Measurements from ENCODE around the gene WDR76. TPM values are rescaled to one million over a fixed set of nuclear protein-coding genes. Genes with fewer than 3 reads are reported as not detected.

WDR76 gene
- total and polyA plus RNA-seq, 2 donors from 2014 or later: 0.73 to 4.8 TPM

- DNase-seq: no peak
- no peaks in the 10 kb centered on the region for H3K4me1 ChIP-seq (ENCODE audit: control insufficient read depth in 2 of 3, insufficient read depth in 2 of 3, low read depth in 1 of 3, low read length in 3 of 3)
- no peak overlapping the region for H3K4me3 ChIP-seq (ENCODE audit: low read length in 3 of 3)
- no peaks in the 10 kb centered on the region for H3K9me3 ChIP-seq (ENCODE audit: control insufficient read depth in 2 of 3, insufficient read depth in 1 of 3, low read length in 3 of 3)
- H3K27me3 ChIP-seq (ENCODE audit: control insufficient read depth, insufficient read depth, low read length): no peaks in the 10 kb centered on the region
- H3K36me3 ChIP-seq (ENCODE audit: control insufficient read depth in 2 of 3, insufficient read depth in 3 of 3, low read length in 3 of 3): no peaks in the 10 kb centered on the region
- TF ChIP-seq, protein P1, sequence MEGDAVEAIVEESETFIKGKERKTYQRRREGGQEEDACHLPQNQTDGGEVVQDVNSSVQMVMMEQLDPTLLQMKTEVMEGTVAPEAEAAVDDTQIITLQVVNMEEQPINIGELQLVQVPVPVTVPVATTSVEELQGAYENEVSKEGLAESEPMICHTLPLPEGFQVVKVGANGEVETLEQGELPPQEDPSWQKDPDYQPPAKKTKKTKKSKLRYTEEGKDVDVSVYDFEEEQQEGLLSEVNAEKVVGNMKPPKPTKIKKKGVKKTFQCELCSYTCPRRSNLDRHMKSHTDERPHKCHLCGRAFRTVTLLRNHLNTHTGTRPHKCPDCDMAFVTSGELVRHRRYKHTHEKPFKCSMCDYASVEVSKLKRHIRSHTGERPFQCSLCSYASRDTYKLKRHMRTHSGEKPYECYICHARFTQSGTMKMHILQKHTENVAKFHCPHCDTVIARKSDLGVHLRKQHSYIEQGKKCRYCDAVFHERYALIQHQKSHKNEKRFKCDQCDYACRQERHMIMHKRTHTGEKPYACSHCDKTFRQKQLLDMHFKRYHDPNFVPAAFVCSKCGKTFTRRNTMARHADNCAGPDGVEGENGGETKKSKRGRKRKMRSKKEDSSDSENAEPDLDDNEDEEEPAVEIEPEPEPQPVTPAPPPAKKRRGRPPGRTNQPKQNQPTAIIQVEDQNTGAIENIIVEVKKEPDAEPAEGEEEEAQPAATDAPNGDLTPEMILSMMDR (IDR thresholded peaks at IDR 0.05; ENCODE audit: borderline replicate concordance, extremely low read depth, insufficient read depth): no peak
- intact Hi-C loops (cut with DNase I): no loop called here
- H3K27ac ChIP-seq (ENCODE audit: low read depth in 2 of 2, low read length in 2 of 2): no peak overlapping the region
- FAIRE-seq: no peak
- H3K9ac ChIP-seq (ENCODE audit: low read length in 3 of 3): no peak overlapping the region
These were observed 56.8 kb downstream of the WDR76 start for GRCh38 chr15:43883571-43883970.

- FAIRE-seq: no peak
- no peaks in the 10 kb centered on the region for H3K27me3 ChIP-seq (ENCODE audit: control insufficient read depth, insufficient read depth, low read length)
- intact Hi-C loops (cut with DNase I): no loop called here
- H3K4me3 ChIP-seq (ENCODE audit: low read length in 3 of 3): no peak overlapping the region
- DNase-seq: no peak
- no peaks in the 10 kb centered on the region for H3K4me1 ChIP-seq (ENCODE audit: control insufficient read depth in 2 of 3, insufficient read depth in 2 of 3, low read depth in 1 of 3, low read length in 3 of 3)
- H3K9ac ChIP-seq (ENCODE audit: low read length in 3 of 3): no peak overlapping the region
- no peaks in the 10 kb centered on the region for H3K9me3 ChIP-seq (ENCODE audit: control insufficient read depth in 2 of 3, insufficient read depth in 1 of 3, low read length in 3 of 3)
- H3K36me3 ChIP-seq (ENCODE audit: control insufficient read depth in 2 of 3, insufficient read depth in 3 of 3, low read length in 3 of 3): no peaks in the 10 kb centered on the region
- TF ChIP-seq, protein P1 (IDR thresholded peaks at IDR 0.05; ENCODE audit: borderline replicate concordance, extremely low read depth, insufficient read depth): no peak
- no peak overlapping the region for H3K27ac ChIP-seq (ENCODE audit: low read depth in 2 of 2, low read length in 2 of 2)
These were observed 59.8 kb downstream of the WDR76 start for GRCh38 chr15:43886558-43886957.

DNA sequence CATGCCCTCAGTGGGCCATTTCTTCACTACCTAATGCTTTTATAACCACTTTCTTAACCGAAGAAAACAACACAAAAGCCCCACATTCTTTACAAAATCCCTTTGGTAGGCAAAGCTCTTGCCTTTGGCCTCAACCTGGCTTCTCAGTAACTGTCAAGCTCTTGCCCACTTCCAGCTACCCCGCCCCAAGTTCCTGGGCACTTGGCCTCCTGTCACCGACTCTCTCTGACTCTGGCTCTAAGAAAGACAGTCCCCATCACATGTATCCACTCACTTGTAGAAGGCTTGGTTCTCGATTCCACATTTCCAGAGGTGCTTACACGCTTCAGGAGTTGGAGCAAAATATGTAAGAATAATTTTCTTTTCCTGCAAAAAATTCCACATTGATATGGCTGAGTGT is 61.1 kb downstream of the WDR76 start:
- FAIRE-seq: no peak
- no peaks in the 10 kb centered on the region for H3K36me3 ChIP-seq (ENCODE audit: control insufficient read depth in 2 of 3, insufficient read depth in 3 of 3, low read length in 3 of 3)
- no peak overlapping the region for H3K4me3 ChIP-seq (ENCODE audit: low read length in 3 of 3)
- no peak for DNase-seq
- H3K9me3 ChIP-seq (ENCODE audit: control insufficient read depth in 2 of 3, insufficient read depth in 1 of 3, low read length in 3 of 3): no peaks in the 10 kb centered on the region
- no peaks in the 10 kb centered on the region for H3K27me3 ChIP-seq (ENCODE audit: control insufficient read depth, insufficient read depth, low read length)
- intact Hi-C loops (cut with DNase I): no loop called here
- no peaks in the 10 kb centered on the region for H3K4me1 ChIP-seq (ENCODE audit: control insufficient read depth in 2 of 3, insufficient read depth in 2 of 3, low read depth in 1 of 3, low read length in 3 of 3)
- no peak overlapping the region for H3K27ac ChIP-seq (ENCODE audit: low read depth in 2 of 2, low read length in 2 of 2)
- no peak overlapping the region for H3K9ac ChIP-seq (ENCODE audit: low read length in 3 of 3)
- TF ChIP-seq, protein P1 (IDR thresholded peaks at IDR 0.05; ENCODE audit: borderline replicate concordance, extremely low read depth, insufficient read depth): no peak

- H3K36me3 ChIP-seq (ENCODE audit: control insufficient read depth in 2 of 3, insufficient read depth in 3 of 3, low read length in 3 of 3): no peaks in the 10 kb centered on the region
- TF ChIP-seq, protein P1 (IDR thresholded peaks at IDR 0.05; ENCODE audit: borderline replicate concordance, extremely low read depth, insufficient read depth): no peak
- FAIRE-seq: no peak
These were observed 62.2 kb downstream of the WDR76 start for GRCh38 chr15:43889042-43889441.

More at GRCh38 chr15:43889042-43889441, 62.2 kb downstream of the WDR76 start:
- Histone ChIP-seq H3K9ac (ENCODE audit: low read length in 3 of 3) (no peak overlapping the region), H3K27ac (ENCODE audit: low read depth in 2 of 2, low read length in 2 of 2) (no peak overlapping the region), H3K4me3 (ENCODE audit: low read length in 3 of 3) (no peak overlapping the region), H3K4me1 (ENCODE audit: control insufficient read depth in 2 of 3, insufficient read depth in 2 of 3, low read depth in 1 of 3, low read length in 3 of 3) (no peaks in the 10 kb centered on the region), H3K9me3 (ENCODE audit: control insufficient read depth in 2 of 3, insufficient read depth in 1 of 3, low read length in 3 of 3) (no peaks in the 10 kb centered on the region), H3K27me3 (ENCODE audit: control insufficient read depth, insufficient read depth, low read length) (no peaks in the 10 kb centered on the region)
- intact Hi-C loops (cut with DNase I): no loop called here
- no peak for DNase-seq
